Stimulated activated effector memory CD8-positive, alpha-beta T cell treated with anti-CD3 and anti-CD28 coated beads, Interleukin-12 subunit alpha, Interleukin-12 subunit beta, amount 100 ng/mL, for 72 hours (primary cell): ENCODE data around the gene PLXNB2.

Experiments used
- ATAC-seq: fragments of 150-1000 bp; cut with Tn5 transposase; 2 replicates; pipeline ENCODE4 v1.10.0; 2021
- DNase-seq, 2 donors: peaks; one replicate each; pipeline ENCODE4 v3.0.0; 2021 to 2022; ENCODE audit warnings: low spot score in 2 of 2
- H3K27ac Mint-ChIP-seq: one replicate; pipeline ENCODE4 v1.8.0; 2022; ENCODE audit warnings: mild to moderate bottlenecking, mixed read lengths
- H3K36me3 Mint-ChIP-seq: one replicate; pipeline ENCODE4 v1.8.0; 2022; ENCODE audit warnings: mild to moderate bottlenecking, mixed read lengths
- H3K4me1 Mint-ChIP-seq: one replicate; pipeline ENCODE4 v1.8.0; 2022; ENCODE audit warnings: mixed read lengths
- H3K4me3 Mint-ChIP-seq: one replicate; pipeline ENCODE4 v1.8.0; 2022; ENCODE audit warnings: mild to moderate bottlenecking, mixed read lengths
- H3K9me3 Mint-ChIP-seq: one replicate; pipeline ENCODE4 v1.8.0; 2022; ENCODE audit warnings: mixed read lengths

The PLXNB2 gene, protein sequence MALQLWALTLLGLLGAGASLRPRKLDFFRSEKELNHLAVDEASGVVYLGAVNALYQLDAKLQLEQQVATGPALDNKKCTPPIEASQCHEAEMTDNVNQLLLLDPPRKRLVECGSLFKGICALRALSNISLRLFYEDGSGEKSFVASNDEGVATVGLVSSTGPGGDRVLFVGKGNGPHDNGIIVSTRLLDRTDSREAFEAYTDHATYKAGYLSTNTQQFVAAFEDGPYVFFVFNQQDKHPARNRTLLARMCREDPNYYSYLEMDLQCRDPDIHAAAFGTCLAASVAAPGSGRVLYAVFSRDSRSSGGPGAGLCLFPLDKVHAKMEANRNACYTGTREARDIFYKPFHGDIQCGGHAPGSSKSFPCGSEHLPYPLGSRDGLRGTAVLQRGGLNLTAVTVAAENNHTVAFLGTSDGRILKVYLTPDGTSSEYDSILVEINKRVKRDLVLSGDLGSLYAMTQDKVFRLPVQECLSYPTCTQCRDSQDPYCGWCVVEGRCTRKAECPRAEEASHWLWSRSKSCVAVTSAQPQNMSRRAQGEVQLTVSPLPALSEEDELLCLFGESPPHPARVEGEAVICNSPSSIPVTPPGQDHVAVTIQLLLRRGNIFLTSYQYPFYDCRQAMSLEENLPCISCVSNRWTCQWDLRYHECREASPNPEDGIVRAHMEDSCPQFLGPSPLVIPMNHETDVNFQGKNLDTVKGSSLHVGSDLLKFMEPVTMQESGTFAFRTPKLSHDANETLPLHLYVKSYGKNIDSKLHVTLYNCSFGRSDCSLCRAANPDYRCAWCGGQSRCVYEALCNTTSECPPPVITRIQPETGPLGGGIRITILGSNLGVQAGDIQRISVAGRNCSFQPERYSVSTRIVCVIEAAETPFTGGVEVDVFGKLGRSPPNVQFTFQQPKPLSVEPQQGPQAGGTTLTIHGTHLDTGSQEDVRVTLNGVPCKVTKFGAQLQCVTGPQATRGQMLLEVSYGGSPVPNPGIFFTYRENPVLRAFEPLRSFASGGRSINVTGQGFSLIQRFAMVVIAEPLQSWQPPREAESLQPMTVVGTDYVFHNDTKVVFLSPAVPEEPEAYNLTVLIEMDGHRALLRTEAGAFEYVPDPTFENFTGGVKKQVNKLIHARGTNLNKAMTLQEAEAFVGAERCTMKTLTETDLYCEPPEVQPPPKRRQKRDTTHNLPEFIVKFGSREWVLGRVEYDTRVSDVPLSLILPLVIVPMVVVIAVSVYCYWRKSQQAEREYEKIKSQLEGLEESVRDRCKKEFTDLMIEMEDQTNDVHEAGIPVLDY (N-terminal part only)

DNA sequence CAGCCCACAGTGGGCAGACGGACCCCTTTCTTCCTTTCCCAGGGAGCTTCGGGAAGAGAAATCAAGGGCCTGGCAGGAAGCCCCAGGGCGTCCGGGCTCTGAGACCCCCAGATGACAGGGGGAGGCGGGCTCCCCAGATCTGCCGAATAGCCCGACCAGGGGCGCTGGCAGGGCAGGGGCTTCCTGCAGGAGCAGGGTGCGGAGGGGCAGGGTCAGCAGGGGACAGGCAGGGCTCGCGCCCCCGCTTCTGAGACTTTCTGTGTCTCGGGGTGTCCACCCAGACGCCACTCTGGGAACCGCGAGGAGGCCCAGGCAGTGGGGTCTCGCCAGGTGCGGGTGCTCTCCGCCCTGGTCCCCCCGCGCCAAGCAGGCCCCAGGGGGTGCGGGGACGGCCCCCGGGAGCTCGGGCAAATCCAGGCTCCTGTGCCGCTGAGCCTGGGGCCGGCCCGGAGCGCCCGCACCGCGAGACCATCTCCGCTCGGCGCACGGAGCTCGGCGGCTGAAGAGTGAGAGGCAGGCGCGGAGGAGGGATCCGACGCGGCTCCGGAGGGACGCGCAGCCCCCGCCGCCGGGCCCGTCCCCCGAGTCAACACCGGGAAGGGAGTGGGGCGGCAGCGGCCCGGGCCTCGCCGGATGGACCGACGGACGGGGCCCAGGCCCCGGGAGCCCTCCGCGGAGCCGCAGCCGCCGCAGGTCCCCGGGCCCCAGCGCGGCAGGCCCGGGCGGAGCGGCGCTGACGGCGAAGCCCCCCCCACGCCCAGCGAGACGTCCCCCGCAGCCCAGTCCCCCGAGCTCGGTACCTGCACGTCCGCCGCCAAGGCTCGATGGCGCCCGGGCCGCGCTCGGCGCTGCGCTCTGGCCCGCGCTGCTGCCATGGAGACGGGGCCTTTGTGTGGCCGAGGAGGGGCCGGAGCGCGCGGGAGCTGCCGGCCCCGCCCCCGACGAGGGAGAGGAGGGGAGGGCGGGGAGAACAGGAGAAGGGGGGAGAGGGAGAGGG, at the start of gene PLXNB2:
TSS of gene PLXNB2 (minus strand) at position 894 of the 997 bp plus-strand sequence. CDS start 17,062 bp downstream, outside the sequence.
- Mint-ChIP-seq H3K9me3 (no peaks in the 10 kb centered on the region), H3K36me3 (no peaks in the 10 kb centered on the region), H3K27ac (peak within 1 kb of the TSS; percentile 64), H3K4me3 (peak within 1 kb of the TSS; percentile 72), H3K4me1 (peaks cover 17% of the 10 kb centered on the region)
- ATAC-seq = peak; percentile 58
- peak in 1 of 2 donors; percentile 60 for DNase-seq

DNA sequence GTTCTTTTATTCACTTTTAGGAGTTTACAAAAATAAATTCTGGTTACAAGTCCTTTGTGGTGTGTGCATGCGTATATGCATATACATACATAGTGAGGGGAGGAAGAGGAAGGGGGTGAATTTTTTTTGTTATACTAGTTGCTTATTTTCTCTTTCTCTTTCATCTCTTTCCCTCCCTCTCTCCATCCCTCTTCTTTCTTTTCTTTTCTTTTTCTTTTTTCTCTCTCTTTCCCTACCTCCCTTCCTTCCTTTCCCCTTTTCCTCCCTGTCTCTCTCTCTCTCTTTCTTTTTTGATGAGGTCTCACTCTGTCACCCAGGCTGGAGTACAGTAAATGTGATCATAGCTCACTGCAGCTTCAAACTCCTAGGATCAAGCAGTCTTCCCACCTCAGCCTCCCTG, 49.8 kb upstream of the PLXNB2 start:
- Mint-ChIP-seq H3K4me1 (peaks cover 28% of the 10 kb centered on the region), H3K27ac (peak overlapping the region; percentile 11), H3K4me3 (peak overlapping the region; percentile 4), H3K36me3 (peaks cover 58% of the 10 kb centered on the region), H3K9me3 (no peaks in the 10 kb centered on the region)
- DNase-seq (no peak), ATAC-seq (no peak)

DNA sequence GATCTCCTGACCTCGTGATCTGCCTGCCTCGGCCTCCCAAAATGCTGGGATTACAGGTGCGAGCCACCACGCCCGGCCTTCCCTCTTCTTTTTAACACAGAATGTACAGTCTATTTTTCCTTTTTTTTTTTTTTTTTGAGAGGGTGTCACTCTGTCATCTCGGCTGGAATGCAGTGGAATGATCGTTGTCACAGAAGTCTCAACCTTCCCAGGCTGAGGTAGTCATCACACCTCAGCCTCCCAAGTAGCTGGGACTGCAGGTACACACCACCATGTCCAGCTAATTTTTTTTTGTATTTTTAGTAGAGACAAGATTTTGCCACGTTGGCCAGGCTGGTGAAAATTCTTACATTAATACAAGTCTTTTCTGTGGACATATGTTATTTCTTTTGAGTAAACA, 48.7 kb upstream of the PLXNB2 start:
- no peak for ATAC-seq
- H3K4me1 Mint-ChIP-seq = peaks cover 18% of the 10 kb centered on the region
- no peak overlapping the region for H3K4me3 Mint-ChIP-seq
- no peaks in the 10 kb centered on the region for H3K9me3 Mint-ChIP-seq
- H3K36me3 Mint-ChIP-seq = peaks cover 60% of the 10 kb centered on the region
- DNase-seq = no peak
- peak overlapping the region; percentile 23 for H3K27ac Mint-ChIP-seq

DNA sequence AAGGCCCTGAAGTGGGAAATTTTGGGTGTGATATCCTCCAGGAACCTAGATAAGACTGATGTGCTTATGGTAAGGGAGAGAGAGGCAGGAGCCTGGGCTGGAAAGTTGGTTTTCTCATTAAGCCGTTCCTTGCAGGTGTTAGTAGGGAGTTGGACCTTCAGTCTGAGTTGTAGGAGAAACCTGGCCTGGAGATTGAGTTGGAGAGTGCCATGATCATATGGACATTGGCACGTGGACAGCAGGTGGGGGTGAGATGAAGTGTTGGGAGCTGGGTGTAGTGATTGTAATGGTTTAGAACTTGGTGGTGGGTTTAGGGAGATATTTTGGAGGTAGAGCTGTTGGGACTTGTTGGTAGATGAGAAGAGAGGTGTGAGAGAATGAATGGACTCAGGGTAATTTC, 40.6 kb upstream of the PLXNB2 start:
- Mint-ChIP-seq H3K4me1 (no peaks in the 10 kb centered on the region), H3K9me3 (no peaks in the 10 kb centered on the region), H3K4me3 (no peak overlapping the region), H3K27ac (no peak overlapping the region), H3K36me3 (peaks cover 30% of the 10 kb centered on the region)
- DNase-seq (no peak), ATAC-seq (no peak)

DNA sequence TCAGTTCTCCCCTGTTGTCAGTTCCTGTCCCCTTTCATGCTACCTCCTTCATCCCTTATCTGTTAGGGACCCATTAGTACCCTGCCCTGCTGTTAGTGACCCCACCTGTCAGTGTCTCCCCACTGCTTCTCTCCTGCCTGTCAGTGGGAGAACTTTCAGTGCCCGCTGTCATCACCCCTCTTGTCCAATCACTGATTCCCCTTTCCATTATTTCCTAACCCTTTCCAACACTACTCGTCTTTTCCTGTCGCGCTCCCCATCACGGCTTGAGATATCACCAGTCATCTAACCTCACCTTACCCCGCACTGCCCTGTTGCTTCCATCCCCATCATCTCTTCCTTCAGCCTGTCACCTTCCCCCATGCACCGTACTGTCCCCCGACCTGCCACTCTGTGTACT, 39.7 kb upstream of the PLXNB2 start:
- Mint-ChIP-seq H3K4me1 (peaks cover 3% of the 10 kb centered on the region), H3K4me3 (no peak overlapping the region), H3K36me3 (peaks cover 27% of the 10 kb centered on the region), H3K27ac (no peak overlapping the region), H3K9me3 (no peaks in the 10 kb centered on the region)
- DNase-seq (no peak), ATAC-seq (no peak)

DNA sequence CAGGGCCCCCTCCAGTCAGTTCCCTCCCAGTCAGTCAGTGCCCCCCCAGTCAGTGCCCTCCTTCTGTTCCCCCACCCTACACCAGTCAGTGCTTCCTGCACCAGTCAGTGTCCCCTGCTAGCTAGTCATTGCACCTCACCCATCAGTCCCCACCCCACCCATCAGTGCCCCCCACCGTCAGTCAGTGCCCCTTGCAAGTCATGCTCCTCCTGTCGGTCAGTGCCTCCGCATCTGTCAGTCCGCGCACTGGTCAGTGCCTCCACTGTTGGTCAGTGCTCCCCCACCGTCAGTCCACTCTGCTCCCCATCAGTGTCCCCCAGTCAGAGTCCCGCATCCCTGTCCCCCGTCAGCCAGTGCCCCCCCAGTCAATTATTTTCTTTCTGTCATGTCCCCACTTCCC, 39.0 kb upstream of the PLXNB2 start:
- no peaks in the 10 kb centered on the region for H3K9me3 Mint-ChIP-seq
- H3K4me1 Mint-ChIP-seq = peaks cover 6% of the 10 kb centered on the region
- peaks cover 20% of the 10 kb centered on the region for H3K36me3 Mint-ChIP-seq
- no peak for DNase-seq
- H3K4me3 Mint-ChIP-seq = no peak overlapping the region
- H3K27ac Mint-ChIP-seq = no peak overlapping the region
- no peak for ATAC-seq

DNA sequence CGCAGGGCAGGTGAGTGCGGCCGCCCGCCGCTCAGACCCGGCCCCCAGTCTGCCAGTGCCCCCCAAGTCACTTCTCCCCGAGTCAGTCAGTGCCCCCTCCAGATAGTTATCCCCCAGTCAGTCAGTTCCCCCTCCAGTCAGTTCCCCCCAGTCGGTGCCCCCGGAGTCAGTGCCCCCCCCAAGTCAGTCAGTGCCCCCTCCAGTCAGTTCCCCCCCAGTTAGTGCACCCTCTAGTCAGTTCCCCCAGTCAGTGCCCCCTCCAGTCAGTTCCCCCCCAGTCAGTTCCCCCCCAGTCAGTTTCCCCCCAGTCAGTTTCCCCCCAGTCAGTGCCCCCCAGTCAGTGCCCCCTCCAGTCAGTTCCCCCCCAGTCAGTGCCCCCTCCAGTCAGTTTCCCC, 36.1 kb upstream of the PLXNB2 start:
- ATAC-seq (no peak), DNase-seq (no peak)
- peaks cover 4% of the 10 kb centered on the region for H3K36me3 Mint-ChIP-seq
- H3K4me3 Mint-ChIP-seq = peak overlapping the region; percentile 78
- peaks cover 6% of the 10 kb centered on the region for H3K4me1 Mint-ChIP-seq
- H3K9me3 Mint-ChIP-seq = no peaks in the 10 kb centered on the region
- no peak overlapping the region for H3K27ac Mint-ChIP-seq

DNA sequence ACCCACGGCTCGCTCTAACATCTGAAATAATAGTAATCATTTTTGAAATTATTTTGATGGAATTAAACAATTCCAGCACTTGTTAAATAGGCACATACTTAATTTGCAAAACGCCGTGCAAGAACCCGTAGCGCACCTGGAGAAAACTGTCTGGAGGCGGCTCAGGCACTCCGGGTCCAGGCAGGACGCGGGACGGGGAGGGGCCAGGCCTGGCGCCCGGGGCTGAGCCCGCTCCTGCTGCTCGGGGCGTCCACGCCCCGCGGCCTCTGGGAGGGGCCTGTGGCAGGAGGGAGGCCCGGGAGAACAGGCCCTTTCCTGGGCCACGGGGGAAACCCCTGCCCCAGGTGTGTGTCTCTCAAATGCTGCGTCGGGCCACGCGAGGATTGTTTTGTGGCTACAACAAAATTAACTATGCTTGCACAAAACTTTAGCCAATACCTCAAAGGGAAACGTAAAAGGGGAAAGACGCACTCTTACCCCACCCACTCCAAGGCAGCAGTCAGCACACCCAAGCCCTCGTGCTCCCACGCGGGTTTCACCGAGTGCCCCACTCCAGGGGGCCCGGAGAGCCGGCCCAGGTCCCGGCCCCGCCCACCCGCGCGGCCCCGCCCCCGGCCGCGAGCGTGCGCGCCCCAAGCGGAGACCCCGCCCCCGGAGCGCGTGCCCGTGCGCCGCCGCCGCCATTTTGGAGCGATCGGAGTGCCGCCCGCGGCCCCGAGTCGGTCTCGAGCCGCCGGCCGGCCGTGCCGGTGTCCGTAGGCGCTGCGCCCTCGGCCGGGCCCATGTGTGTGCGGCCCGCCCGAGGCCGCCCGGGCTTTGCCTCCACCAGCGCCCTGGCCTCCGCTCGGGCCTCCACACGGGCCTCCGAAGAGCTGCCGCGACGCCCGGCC, 35.5 kb upstream of the PLXNB2 start, which contains the start of gene PPP6R2:
TSS of gene PPP6R2 (plus strand) at position 677 of the 890 bp plus-strand sequence. CDS start 50,582 bp downstream, outside the sequence.
- peak within 1 kb of the TSS; percentile 86 for H3K27ac Mint-ChIP-seq
- H3K4me1 Mint-ChIP-seq = peaks cover 6% of the 10 kb centered on the region
- peaks cover 4% of the 10 kb centered on the region for H3K36me3 Mint-ChIP-seq
- DNase-seq = peak; percentile 94 to 95
- peak within 1 kb of the TSS; percentile 78 for H3K4me3 Mint-ChIP-seq
- peak; percentile 83 for ATAC-seq
- no peaks in the 10 kb centered on the region for H3K9me3 Mint-ChIP-seq

DNA sequence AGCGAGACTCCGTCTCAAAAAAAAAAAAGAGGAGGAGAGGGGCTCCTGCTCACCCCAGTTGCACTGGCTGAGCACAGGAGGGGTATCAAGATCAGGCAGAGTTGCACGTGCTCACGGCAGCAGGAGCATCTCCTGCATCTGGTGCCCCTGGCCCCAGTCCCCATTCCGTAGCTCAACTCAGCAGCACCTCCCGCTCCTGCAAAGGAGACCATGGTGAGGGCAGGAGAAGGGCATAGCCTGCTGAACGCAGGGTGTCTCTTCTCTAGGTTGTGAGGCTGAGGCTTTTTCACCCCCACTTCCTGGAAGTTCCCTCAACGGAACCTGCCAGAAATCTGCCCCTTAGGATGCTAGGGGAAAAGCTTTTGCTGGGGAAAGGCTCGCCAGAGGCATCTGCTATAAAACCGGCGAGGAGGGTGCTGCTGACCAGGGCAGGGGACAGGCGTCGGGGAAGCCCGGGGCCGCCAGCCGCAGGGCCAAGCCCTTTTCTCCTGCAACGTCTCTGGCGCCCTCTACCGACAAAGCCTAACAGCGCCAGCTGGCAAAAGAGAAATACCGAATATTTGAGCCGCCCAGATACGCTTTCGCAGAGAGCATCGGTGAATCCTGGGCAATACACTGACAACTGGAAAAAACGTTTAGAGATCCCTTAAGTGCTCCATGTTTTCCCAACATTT, 34.7 kb upstream of the PLXNB2 start:
- ATAC-seq (peak; percentile 73), DNase-seq (peak; percentile 95 to 96)
- H3K27ac Mint-ChIP-seq = peak overlapping the region; percentile 86
- H3K36me3 Mint-ChIP-seq = peaks cover 4% of the 10 kb centered on the region
- peak overlapping the region; percentile 78 for H3K4me3 Mint-ChIP-seq
- H3K9me3 Mint-ChIP-seq = no peaks in the 10 kb centered on the region
- H3K4me1 Mint-ChIP-seq = peaks cover 6% of the 10 kb centered on the region

DNA sequence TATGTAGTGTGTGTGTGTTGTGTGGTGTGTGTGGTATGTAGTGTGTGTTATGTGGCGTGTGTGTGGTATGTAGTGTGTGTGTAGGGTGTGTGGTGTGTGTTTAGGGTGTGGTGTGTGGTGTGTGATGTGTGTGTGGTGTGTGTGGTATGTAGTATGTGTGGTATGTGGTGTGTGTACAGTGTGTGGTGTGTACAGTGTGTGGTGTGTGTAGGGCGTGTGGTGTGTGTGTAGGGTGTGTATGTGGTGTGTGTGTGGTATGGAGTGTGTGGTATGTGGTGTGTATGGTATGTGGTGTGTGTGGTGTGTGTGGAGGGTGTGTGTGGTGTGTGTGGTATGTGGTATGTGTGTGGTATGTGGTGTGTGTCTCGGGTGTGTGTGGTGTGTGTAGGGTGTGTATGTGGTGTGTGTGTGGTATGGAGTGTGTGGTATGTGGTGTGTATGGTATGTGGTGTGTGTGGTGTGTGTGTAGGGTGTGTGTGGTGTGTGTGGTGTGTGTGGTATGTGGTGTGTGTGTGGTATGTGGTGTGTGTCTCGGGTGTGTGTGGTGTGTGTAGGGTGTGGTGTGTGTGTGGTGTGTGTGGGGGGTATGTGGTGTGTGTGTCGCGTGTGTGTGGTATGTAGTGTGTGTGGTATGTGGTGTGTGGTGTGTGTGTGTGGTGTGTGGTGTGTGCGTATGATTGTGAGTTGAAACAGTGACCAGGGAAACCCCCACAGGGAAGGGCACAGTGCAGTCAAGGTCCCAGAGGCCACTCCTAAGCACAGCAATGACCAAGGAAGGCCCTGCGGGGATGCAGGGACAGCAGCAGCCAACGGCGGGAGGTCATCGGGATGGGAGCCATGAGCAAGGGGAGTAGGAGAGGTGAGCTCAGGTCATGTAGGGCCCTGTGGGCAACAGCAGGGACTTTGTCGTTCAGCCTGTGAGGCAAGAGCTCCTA, 32.8 kb upstream of the PLXNB2 start:
- ATAC-seq (peak; percentile 11), DNase-seq (peak in 1 of 2 donors; percentile 65)
- no peak overlapping the region for H3K27ac Mint-ChIP-seq

DNA sequence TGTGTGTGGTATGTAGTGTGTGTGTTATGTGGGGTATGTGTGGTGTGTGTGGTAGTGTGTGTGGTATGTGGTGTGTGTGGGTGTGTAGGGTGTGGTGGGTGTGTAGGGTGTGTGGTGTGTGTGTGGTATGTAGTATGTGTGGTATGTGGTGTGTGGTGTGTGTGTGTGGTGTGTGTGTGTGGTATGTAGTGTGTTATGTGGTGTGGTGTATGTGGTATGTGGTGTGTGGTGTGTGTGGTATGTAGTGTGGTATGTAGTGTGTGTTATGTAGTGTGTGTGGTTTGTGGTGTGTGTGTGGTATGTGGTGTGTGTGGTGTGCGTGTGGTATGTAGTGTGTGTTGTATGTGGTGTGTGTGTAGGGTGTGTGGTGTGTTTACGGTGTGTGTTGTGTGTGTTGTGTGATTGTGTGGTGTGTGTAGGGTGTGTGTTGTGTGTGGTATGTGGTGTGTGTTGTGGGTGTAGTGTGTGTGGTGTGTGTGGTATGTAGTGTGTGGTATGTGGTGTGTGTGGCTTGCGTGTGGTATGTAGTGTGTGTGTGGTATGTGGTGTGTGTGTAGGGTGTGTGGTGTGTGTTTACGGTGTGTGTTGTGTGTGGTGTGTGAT, 31.5 kb upstream of the PLXNB2 start:
- H3K36me3 Mint-ChIP-seq = peaks cover 4% of the 10 kb centered on the region
- peaks cover 6% of the 10 kb centered on the region for H3K4me1 Mint-ChIP-seq
- no peak for DNase-seq
- no peak for ATAC-seq
- no peak overlapping the region for H3K4me3 Mint-ChIP-seq
- no peaks in the 10 kb centered on the region for H3K9me3 Mint-ChIP-seq
- H3K27ac Mint-ChIP-seq = no peak overlapping the region

More for the DNA sequence above, 32.8 kb upstream of the PLXNB2 start:
- peaks cover 6% of the 10 kb centered on the region for H3K4me1 Mint-ChIP-seq
- no peak overlapping the region for H3K4me3 Mint-ChIP-seq
- H3K9me3 Mint-ChIP-seq = no peaks in the 10 kb centered on the region
- H3K36me3 Mint-ChIP-seq = peaks cover 4% of the 10 kb centered on the region
